ENCODE measurements around the gene INHA.

The INHA gene, protein sequence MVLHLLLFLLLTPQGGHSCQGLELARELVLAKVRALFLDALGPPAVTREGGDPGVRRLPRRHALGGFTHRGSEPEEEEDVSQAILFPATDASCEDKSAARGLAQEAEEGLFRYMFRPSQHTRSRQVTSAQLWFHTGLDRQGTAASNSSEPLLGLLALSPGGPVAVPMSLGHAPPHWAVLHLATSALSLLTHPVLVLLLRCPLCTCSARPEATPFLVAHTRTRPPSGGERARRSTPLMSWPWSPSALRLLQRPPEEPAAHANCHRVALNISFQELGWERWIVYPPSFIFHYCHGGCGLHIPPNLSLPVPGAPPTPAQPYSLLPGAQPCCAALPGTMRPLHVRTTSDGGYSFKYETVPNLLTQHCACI

DNA sequence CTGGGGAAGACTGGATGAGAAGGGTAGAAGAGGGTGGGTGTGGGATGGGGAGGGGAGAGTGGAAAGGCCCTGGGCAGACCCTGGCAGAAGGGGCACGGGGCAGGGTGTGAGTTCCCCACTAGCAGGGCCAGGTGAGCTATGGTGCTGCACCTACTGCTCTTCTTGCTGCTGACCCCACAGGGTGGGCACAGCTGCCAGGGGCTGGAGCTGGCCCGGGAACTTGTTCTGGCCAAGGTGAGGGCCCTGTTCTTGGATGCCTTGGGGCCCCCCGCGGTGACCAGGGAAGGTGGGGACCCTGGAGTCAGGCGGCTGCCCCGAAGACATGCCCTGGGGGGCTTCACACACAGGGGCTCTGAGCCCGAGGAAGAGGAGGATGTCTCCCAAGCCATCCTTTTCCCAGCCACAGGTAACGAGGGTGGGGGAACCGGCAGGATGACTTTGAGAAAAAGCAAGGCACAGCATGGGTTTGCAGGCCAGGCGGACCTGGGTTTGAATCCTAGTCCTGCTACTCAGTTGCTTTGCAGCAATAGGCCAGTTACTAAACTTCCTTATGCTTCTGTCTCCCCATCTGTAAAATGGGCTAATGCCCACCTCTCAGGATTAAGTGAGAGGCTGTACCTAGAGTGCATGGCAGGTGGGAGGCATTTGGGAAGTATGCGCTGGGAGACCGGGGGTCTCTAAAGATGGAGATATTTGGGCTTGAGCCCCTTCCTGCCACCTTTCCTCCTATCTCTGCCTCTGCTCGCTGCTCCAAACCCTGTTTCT is at the start of gene INHA:
Gene INHA, plus strand, starts transcription at position 74 of the 765 bp plus-strand sequence. Its CDS starts 65 bp downstream, at position 139.
- DNase-seq, result no peak

DNA sequence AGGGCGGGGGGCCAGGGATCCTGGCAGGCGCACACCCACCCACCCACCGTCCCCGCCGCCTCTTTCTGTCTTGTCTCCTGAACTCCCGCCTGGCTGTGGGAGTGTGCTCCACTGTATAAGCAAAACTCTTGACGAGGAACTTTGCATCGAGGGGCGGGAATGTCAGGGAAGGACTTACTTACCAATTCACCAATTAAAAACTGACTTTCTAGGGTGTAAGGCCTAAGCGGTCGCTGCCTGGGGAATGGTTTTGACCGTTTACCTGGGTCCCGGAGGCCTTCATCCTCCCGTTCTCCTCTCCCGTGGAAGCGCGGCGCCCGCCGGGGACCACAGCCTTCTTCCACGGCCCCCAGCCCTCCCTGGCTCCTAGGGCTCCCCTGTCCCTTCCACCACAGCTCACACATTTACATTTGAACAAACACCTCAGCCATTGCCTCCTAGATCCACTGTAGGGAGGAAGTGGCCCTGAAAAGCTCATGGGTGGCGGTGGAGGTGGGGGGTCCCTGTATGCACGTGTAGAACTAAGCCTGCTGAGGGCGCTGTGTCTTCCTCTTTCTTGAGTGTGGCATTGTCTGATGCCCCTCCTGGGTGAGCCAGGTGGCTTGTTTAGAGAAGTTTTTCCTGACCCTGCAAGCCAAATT is 49.0 kb upstream of the INHA start:
- DNase-seq, result peak; percentile 52

DNA sequence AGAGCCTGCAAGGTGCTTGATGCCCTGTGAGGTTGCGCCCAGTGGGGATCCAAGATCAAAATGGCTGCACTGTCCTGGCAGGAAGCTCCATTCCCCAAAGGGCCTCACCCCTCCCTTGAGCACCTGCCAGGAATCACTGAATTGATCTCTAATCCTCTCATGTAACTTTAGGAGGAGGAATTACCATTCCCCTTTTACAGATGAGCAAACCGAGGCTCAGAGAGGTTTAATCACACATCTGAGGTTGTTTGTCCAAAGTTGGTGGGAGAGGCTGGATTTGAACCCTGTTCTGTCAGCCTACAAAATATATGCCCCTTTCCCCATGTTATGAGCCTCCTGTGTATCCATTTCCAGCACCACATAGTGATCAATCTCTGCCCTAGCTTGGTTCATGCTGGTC is 47.3 kb upstream of the INHA start:
- no peak for DNase-seq

DNA sequence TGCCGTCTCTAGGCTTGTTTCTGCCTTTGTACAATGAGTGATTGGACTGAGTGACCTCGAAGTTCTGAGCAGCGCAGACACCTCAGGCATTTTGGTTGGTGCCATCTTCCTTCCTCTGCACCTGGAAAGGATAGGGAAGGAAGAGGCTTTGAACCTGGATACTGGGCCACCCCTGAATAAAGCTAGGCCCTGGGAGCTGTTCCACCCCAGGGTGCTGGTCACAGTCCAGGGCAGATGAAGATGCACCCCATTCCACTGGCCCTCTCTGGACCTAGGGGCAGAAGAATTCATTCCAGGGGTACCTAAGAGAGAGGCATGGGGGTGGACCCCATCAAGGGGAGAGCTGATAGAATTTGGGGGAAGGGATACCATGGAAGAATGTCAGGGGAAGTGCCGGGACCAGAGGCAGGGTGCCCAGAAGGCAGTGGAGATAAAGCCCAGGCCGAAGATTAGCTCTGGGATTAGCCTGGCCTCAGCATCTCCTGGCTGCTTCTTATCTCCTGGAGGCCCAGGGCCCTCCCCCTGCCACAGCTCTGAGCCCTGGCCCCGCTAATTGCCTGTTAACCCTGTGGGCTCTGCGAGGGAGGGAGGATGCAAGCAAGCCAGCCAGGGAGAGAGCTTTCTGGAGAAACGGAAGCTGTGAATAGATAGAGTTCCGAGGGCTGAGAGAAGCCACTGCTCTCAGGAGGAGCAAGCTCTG is 46.4 kb upstream of the INHA start:
- DNase-seq, result peak; percentile 93

DNA sequence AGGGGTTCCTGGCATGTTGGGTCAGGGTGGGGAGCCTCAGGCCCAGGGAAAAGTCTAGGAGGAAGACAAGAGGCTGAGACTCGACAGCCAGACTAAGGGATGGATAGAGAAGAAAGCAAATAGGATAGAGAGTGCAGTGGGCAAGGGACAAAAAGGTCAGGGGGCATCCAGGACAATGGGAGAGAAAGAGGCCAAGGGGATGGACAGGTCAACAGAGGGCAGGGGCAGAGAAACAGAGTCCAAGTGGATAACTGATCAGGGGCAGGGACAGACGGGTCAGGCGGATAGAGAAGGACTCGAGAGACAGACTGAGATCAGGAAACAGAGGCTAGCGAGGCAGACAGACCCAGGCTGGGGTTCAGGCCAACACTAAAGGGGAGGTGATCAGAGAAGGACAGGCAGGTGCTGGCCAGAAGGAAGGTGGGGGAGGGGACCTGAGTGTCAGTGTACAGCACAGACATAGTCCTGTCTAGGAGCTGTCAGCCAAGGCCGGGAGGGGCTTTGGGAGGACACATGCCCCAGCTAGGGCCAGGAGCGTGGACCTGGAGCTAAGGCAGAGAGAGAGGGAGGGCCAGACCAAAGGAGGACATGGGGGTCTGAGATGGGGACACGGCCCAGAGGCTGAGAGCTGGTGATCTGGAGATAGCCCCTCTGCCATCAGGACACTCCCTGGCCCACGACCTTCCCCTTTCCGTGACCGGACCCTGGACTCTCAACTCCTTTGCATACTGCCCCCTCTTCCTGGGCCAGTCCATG is 45.6 kb upstream of the INHA start:
- no peak for DNase-seq

DNA sequence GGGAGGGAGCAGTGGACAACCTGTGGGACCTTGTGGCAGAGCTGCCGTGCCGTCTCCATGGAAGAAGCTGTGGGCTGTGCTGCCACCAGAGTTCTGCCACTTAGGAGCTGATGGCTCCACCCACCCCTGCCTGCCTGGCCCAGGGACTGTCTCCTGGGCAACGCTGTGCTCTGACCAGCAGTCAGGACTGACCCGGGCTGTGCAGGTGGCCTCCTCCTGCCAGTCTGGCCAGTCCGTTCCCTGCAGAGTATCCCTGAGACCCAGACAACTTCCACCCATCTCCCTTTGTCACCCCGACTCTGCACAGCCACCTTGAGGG is 45.1 kb upstream of the INHA start:
- no peak for DNase-seq

DNA sequence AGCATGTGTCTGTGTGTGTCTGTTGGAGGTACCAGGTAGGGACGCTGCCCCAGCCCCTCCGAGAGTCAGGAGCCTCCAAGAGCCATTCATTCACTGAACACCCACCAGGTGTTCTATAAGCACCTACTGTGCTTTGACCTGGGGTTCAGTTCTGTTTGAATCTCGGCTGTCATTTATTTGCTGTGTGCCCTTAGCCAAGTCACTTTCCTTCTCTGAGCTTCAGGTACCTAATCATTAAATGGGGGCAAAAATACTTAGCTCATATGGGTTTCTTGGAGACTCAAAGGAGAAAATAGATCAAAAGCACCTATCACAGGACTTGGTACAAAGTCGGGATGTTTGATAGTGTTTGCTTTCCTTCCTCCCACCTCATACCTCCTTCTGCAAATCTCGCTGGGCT is 44.6 kb upstream of the INHA start:
- no peak for DNase-seq

DNA sequence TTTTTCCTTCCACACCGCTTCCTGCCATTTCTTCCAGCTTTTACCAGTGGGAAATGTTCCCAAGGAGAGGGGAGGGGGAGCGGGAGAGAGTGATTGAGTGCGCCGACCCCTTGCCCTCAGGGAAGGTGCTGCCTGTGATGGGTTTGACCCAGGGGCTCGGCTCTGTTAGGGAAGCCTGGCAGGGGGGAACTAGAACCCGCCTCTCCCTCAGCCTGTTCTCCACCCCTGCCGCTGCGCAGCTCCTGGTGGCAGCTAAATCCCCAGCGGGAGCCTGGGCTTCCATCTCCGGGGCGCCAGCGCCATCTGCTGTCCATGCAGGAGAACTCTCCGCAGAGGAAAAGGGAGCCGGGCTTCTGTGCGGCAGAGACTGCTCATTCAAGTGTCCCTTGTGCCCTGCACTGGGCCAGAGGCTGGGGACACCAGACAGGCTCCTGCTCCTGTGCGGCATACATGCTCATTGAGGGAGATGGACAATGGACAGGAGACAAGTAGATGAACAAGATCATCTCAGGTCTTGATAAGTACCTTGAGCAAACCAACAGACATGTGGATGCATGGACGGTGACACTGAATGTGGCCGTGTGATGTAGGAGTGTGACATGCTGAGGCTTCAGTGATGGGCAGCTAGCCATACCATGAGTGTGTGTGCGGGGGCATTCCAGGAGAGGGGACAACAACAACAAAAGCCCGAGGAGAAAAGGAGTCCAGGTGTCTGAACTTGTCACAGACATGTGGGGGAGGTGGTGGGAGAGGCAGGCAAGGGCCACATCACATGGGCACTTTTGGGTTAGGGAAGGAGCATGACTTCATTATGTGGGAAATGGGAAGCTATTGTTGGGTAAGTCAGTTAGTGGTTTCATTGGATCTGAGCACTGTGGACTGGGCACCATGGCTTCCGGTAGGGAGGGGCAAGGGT is 41.8 kb upstream of the INHA start:
- peak; percentile 94 for DNase-seq

DNA sequence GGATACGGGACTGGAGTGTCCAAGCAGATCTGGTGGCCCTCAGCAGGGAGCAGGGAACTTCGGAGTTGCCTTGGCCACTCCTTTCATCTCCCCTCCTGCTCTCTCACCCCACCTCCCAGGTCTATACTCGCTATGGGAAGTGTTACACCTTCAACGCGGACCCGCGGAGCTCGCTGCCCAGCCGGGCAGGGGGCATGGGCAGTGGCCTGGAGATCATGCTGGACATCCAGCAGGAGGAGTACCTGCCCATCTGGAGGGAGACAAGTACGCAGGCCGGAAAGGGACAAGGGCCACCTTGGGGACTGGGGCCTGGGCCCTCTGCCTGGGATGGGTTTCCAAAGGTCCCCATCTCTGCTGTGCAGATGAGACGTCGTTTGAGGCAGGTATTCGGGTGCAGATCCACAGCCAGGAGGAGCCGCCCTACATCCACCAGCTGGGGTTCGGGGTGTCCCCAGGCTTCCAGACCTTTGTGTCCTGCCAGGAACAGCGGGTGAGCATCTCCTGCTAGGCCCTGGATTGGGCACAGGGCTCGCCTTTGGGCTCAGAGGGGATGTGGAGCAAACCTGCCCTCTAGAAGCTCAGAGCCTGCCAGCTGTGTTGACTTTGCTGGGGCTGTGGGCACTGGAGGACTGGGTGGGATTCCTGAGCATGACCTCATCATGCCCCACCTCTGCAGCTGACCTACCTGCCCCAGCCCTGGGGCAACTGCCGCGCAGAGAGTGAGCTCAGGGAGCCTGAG is 40.3 kb upstream of the INHA start:
- DNase-seq, result no peak

DNA sequence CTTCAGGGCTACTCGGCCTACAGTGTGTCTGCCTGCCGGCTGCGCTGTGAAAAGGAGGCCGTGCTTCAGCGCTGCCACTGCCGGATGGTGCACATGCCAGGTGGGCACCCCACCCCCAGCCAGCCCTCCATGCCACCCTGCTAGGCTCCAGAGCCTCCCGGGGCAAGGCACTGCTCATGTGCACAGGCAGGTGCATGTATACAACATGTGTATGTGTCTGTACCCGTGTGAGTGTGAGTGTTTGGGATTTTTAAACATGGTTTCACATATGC is 39.8 kb upstream of the INHA start:
- no peak for DNase-seq

DNA sequence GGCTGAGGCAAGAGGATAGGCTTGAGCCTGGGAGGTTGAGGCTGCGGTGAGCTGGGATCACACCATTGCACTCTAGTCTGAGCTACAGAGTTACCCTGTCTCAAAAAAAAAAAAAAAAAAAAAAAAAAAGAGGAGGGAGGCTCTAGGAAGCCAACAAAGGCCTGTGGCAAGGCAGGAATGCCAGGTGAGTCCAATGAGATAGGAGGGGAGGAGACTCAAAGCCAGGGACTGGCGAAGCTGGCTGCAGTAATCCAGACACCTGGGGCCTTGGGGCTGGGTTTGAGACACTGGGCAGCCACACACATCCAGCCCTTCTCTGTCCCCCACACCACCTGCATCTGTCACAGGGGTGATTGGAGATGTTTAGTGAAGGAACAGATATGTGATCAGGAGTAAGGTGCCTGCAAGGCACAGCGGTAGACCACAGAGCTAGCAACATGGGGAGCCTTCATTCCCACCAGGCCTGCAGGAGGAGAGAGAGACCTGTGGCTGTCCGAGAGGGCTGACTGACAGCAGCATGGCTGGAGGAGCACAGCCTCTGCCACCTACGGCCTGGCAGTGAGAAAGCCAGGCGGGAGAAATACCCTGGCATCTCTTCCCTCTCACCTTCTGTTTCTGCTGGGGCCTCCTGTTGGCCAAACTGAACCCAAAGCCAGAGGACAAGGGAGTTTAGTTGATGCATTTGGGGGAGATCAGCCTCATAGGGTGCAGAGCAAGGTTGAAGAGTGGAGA is 38.0 kb upstream of the INHA start:
- DNase-seq, result no peak

DNA sequence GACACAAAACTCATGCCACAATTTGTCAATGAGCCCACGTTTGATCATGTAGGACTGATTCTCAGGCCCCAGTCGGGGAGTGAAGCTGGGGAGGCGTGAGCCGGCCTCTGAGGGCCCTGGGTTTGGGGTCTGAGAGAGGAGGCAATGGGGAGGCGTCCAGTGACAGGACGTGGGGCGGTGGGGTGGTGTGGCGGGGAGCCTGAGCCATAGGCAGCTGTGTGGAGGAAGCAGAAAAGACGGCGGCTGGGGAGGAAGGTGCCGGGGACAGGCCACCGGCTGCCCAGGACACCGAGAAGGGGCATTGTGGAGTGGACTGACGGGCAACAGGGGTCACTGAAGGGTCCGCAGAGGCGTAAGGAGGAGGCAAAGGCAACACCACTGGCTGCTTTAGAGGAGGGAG is 35.7 kb upstream of the INHA start:
- no peak for DNase-seq

DNA sequence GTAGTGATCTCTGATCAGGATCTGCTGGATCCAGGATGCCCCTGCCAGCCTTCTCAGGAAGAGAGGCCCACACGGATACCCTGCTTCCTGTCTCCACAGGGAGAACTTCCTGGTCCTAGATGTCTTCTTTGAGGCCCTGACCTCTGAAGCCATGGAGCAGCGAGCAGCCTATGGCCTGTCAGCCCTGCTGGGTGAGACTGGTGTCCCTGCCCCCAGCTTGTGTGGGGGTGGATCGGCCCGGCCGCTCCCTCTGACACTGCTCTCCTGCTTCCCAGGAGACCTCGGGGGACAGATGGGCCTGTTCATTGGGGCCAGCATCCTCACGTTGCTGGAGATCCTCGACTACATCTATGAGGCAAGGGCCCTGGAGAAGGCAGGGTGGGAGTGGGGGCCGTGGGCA is 35.1 kb upstream of the INHA start:
- DNase-seq, result no peak

DNA sequence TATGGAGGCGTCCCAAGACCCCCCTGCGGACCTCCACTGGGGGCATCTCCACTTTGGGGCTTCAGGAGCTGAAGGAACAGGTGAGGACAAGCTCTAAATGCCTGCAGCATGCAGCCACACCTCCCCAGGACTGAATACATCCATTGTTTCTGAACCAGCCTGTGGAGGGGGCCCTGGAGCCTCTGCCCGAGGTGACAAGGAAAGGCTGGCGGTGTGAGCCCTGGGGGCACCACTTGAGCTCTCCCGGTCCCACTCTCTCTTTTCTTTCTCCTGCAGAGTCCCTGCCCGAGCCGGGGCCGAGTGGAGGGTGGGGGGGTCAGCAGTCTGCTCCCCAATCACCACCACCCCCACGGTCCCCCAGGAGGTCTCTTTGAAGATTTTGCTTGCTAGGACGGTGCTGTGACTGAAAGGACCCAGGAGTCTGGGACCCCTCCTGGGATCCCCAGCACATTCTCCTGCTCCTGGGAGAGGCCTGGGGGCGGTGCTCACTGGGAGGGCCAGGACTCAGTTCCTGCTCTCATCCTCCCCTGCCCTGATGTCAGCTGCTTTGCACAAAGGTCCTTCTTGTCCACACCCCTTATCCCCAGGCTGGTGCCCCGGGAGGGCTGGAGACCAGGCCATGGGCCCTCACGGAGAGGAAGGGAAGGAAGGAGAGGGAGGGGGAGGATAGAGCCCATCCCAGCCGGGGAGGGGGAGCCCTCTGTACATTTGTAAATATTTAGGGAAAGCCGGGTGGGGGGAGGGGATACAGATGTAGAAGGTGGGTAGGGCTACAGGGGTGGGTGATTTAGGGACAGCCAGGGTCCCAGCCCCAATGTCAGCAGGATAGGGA is 34.2 kb upstream of the INHA start:
- DNase-seq, result no peak

DNA sequence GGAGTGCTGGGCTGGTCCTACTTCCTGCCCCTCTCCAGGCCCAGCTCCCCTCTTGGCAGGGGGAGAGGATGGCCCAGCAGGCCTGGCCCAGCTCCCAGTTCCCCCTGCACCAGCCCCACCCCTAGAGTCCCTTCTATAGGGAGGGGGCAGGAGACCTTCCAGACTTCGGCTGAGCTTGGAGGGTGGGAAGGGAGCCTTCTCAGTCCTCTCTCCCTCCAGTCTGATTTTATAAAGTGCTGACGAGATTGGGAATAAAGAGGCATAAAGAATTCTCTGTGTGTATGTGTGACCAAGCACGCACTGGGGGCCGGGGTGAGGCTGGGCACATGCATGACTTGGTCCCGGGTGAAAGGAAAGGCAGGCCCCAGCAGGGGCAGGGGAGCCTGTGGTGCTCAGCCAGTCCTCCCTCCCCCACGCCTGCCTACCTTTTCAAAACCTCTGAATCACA is 33.6 kb upstream of the INHA start:
- DNase-seq, result no peak

DNA sequence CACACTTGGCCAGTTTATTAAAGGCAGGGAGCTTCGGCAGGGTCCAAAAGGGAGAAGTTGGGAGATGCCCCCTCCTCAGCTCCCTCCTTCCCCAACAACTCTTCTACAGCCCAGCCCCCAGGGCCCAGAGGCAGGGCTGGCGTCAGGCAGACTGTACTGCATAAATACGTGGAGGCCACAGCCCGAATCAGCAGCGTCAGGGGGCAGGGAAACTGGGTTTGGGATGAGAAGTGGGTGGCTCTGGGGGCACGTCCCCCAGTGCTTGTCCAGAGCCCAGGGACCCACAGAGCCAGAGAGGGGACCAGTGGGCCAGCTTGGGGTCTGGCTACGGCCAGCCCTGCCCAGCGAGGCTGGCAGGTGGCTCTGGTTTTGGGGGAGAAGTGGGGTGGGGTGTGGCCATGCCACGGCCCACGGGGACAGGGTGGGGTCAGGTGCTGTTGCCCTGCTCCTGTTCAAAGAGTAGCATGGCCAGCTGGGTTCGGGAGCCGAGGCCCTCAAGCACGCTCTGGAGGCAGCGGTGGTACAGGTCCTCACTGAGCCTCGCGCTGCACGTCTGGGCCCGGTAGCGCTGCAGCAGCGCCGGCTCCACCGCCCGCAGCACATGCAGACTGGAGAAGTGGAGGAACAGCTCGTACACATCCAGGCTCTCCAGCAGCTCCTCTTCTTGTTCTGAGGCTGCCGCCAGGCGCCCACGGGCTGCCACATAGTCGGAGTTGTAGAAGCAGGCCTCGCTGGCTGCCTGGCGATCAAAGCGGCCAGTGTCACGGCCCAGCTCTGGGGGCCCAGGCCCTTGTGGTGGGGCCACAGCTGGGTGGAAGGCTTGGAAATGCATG is 32.9 kb upstream of the INHA start:
- DNase-seq, result no peak

DNA sequence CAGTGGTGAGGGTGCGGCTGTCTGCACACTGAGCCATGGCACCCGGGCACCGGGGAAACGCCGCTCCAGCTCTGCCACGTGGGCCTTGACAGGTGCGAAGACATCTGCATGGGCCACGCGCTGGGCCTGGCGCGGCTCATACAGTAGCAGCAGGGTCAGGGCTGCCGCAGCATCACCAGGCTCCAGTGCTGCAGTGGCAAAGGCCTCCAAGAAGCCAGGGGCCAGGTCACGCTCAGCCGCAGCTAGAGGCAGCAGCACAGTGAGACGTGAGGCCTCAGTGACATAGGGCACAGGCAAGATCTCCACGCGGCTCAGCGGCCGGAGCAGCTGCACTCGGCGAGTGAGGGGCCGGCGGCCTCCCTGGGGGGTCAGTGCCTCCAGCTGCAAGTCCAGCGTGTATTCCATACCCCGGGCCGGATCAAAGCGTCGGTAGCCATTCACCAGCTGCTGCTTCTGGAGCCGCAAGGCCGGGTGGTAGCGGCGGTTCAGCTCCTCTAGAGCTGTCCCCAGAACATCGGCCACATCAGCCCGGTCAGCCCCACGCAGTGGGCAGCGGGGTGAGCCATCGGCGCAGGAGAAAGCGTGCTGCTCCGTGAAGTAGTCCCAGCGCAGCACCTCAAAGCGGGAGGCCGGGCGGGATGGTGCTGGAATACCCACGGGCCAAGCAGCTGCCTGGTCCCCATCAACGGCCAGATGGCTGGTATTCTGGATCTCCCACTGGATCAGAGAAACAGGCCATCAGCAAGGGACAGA is 32.0 kb upstream of the INHA start:
- DNase-seq, result no peak
